C4-2B (cell line): ENCODE data around the gene COTL1.

ENCODE experiments used
- CTCF ChIP-seq: fragments of 450-650 bp; conservative IDR thresholded peaks from 2 replicates; pipeline ENCODE4 v1.5.1; 2017; ENCODE audit warnings: mild to moderate bottlenecking
- ZFX ChIP-seq: fragments of 450-650 bp; IDR thresholded peaks from 2 replicates; pipeline ENCODE4 v1.6.1; 2017

DNA sequence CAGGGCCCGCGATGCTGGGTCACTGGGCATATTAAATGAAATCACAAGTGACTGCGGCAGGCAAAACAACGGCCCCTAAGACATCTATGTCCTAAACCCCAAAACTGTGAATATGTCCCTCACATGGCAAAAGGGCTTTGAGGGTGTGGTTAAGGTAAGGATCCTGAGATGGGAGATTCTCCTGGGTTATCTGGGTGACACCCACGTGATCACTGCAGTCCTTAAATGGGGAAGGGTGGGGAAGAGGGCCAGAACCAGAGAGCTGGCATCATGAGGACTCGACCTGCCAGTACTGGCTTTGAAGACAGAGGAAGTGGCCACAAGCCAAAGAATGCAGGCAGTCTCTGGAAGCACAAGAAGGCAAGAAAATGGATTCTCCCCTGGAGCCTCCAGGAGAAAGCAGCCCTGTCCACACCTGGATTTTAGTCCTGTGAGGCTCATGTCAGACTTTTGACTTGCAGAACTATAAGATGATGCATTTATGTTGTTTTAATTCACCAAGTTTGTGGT lies 12.5 kb downstream of the COTL1 start:
- no peak for TF ChIP-seq CTCF
- TF ChIP-seq ZFX = no peak
